Measurements from ENCODE around the gene WDFY2. TPM values are rescaled to one million over a fixed set of nuclear protein-coding genes. Genes with fewer than 3 reads are reported as not detected.
A peak's percentile ranks its signal among the peaks of the same experiment; 100 is the strongest.

The WDFY2 gene
- total and polyA plus RNA-seq, 2 donors = 3.4 to 7.4 TPM

GRCh38 chr13:51675877-51676276 is 91.6 kb downstream of the WDFY2 start:
- no peaks in the 10 kb centered on the region for H3K9me3 ChIP-seq (ENCODE audit: control insufficient read depth in 2 of 2, insufficient read depth in 1 of 2, low read length in 1 of 2)
- H3K27ac ChIP-seq (ENCODE audit: low read depth in 1 of 2, low read length in 1 of 2) = no peak overlapping the region
- H3K4me3 ChIP-seq (ENCODE audit: low read length in 2 of 2) = no peak overlapping the region
- peaks cover 0 to 4% of the 10 kb centered on the region in 2 donors for H3K36me3 ChIP-seq (ENCODE audit: control insufficient read depth in 2 of 2, insufficient read depth in 2 of 2, low read length in 1 of 2)
- no peaks in the 10 kb centered on the region for H3K27me3 ChIP-seq (ENCODE audit: control insufficient read depth in 2 of 2, insufficient read depth in 1 of 2, low read length in 1 of 2)
- H3K4me1 ChIP-seq (ENCODE audit: control insufficient read depth in 2 of 2, insufficient read depth in 2 of 2, low read length in 2 of 2) = no peaks in the 10 kb centered on the region
- DNase-seq (ENCODE audit: low read depth in 6 of 9, low spot score in 9 of 9) = no peak
- 98% methylated on average over 3 of the region's 3 CpGs for WGBS

- H3K27me3 ChIP-seq (ENCODE audit: control insufficient read depth in 2 of 2, insufficient read depth in 1 of 2, low read length in 1 of 2) = no peaks in the 10 kb centered on the region
- no peaks in the 10 kb centered on the region for H3K9me3 ChIP-seq (ENCODE audit: control insufficient read depth in 2 of 2, insufficient read depth in 1 of 2, low read length in 1 of 2)
- H3K4me1 ChIP-seq (ENCODE audit: control insufficient read depth in 2 of 2, insufficient read depth in 2 of 2, low read length in 2 of 2) = no peaks in the 10 kb centered on the region
- no peak overlapping the region for H3K4me3 ChIP-seq (ENCODE audit: low read length in 2 of 2)
- H3K27ac ChIP-seq (ENCODE audit: low read depth in 1 of 2, low read length in 1 of 2) = no peak overlapping the region
- no peak for DNase-seq (ENCODE audit: low read depth in 6 of 9, low spot score in 9 of 9)
- H3K36me3 ChIP-seq (ENCODE audit: control insufficient read depth in 2 of 2, insufficient read depth in 2 of 2, low read length in 1 of 2) = peaks cover 0 to 4% of the 10 kb centered on the region in 2 donors
- over 99% methylated on average over 3 of the region's 3 CpGs for WGBS
Observed at GRCh38 chr13:51676739-51677138, 92.5 kb downstream of the WDFY2 start.

- no peaks in the 10 kb centered on the region for H3K27me3 ChIP-seq (ENCODE audit: control insufficient read depth in 2 of 2, insufficient read depth in 1 of 2, low read length in 1 of 2)
- H3K9me3 ChIP-seq (ENCODE audit: control insufficient read depth in 2 of 2, insufficient read depth in 1 of 2, low read length in 1 of 2) = no peaks in the 10 kb centered on the region
- H3K4me1 ChIP-seq (ENCODE audit: control insufficient read depth in 2 of 2, insufficient read depth in 2 of 2, low read length in 2 of 2) = no peaks in the 10 kb centered on the region
- H3K4me3 ChIP-seq (ENCODE audit: low read length in 2 of 2) = no peak overlapping the region
- H3K27ac ChIP-seq (ENCODE audit: low read depth in 1 of 2, low read length in 1 of 2) = no peak overlapping the region
- H3K36me3 ChIP-seq (ENCODE audit: control insufficient read depth in 2 of 2, insufficient read depth in 2 of 2, low read length in 1 of 2) = peaks cover 0 to 4% of the 10 kb centered on the region in 2 donors
- no peak for DNase-seq (ENCODE audit: low read depth in 6 of 9, low spot score in 9 of 9)
Observed at GRCh38 chr13:51678420-51678819, 94.2 kb downstream of the WDFY2 start.

- no peaks in the 10 kb centered on the region for H3K9me3 ChIP-seq (ENCODE audit: control insufficient read depth in 2 of 2, insufficient read depth in 1 of 2, low read length in 1 of 2)
- 98% methylated on average over 3 of the region's 3 CpGs for whole genome bisulfite sequencing
- H3K36me3 ChIP-seq (ENCODE audit: control insufficient read depth in 2 of 2, insufficient read depth in 2 of 2, low read length in 1 of 2) = peaks cover 0 to 4% of the 10 kb centered on the region in 2 donors
- no peak for DNase-seq (ENCODE audit: low read depth in 6 of 9, low spot score in 9 of 9)
- no peak overlapping the region for H3K27ac ChIP-seq (ENCODE audit: low read depth in 1 of 2, low read length in 1 of 2)
- H3K4me1 ChIP-seq (ENCODE audit: control insufficient read depth in 2 of 2, insufficient read depth in 2 of 2, low read length in 2 of 2) = no peaks in the 10 kb centered on the region
- no peak overlapping the region for H3K4me3 ChIP-seq (ENCODE audit: low read length in 2 of 2)
- no peaks in the 10 kb centered on the region for H3K27me3 ChIP-seq (ENCODE audit: control insufficient read depth in 2 of 2, insufficient read depth in 1 of 2, low read length in 1 of 2)
Observed at GRCh38 chr13:51679616-51680015, 95.4 kb downstream of the WDFY2 start.

- no peak for DNase-seq (ENCODE audit: low read depth in 6 of 9, low spot score in 9 of 9)
- H3K36me3 ChIP-seq (ENCODE audit: control insufficient read depth in 2 of 2, insufficient read depth in 2 of 2, low read length in 1 of 2) = peaks cover 0 to 4% of the 10 kb centered on the region in 2 donors
- H3K4me1 ChIP-seq (ENCODE audit: control insufficient read depth in 2 of 2, insufficient read depth in 2 of 2, low read length in 2 of 2) = no peaks in the 10 kb centered on the region
- H3K4me3 ChIP-seq (ENCODE audit: low read length in 2 of 2) = no peak overlapping the region
- 96% methylated on average over 6 of the region's 6 CpGs for WGBS
- no peak overlapping the region for H3K27ac ChIP-seq (ENCODE audit: low read depth in 1 of 2, low read length in 1 of 2)
- H3K9me3 ChIP-seq (ENCODE audit: control insufficient read depth in 2 of 2, insufficient read depth in 1 of 2, low read length in 1 of 2) = no peaks in the 10 kb centered on the region
- no peaks in the 10 kb centered on the region for H3K27me3 ChIP-seq (ENCODE audit: control insufficient read depth in 2 of 2, insufficient read depth in 1 of 2, low read length in 1 of 2)
Observed at GRCh38 chr13:51681037-51681678, 96.9 kb downstream of the WDFY2 start.

- WGBS = 99% methylated on average over 1 of the region's 1 CpG
- no peak for DNase-seq (ENCODE audit: low read depth in 6 of 9, low spot score in 9 of 9)
- H3K27me3 ChIP-seq (ENCODE audit: control insufficient read depth in 2 of 2, insufficient read depth in 1 of 2, low read length in 1 of 2) = no peaks in the 10 kb centered on the region
- no peak overlapping the region for H3K4me3 ChIP-seq (ENCODE audit: low read length in 2 of 2)
- H3K27ac ChIP-seq (ENCODE audit: low read depth in 1 of 2, low read length in 1 of 2) = no peak overlapping the region
- H3K4me1 ChIP-seq (ENCODE audit: control insufficient read depth in 2 of 2, insufficient read depth in 2 of 2, low read length in 2 of 2) = no peaks in the 10 kb centered on the region
- H3K36me3 ChIP-seq (ENCODE audit: control insufficient read depth in 2 of 2, insufficient read depth in 2 of 2, low read length in 1 of 2) = peaks cover 0 to 4% of the 10 kb centered on the region in 2 donors
- H3K9me3 ChIP-seq (ENCODE audit: control insufficient read depth in 2 of 2, insufficient read depth in 1 of 2, low read length in 1 of 2) = no peaks in the 10 kb centered on the region
Observed at GRCh38 chr13:51682686-51683085, 98.4 kb downstream of the WDFY2 start.

- no peak overlapping the region for H3K4me3 ChIP-seq (ENCODE audit: low read length in 2 of 2)
- WGBS = 89% methylated on average over 1 of the region's 1 CpG
- no peaks in the 10 kb centered on the region for H3K4me1 ChIP-seq (ENCODE audit: control insufficient read depth in 2 of 2, insufficient read depth in 2 of 2, low read length in 2 of 2)
- H3K27ac ChIP-seq (ENCODE audit: low read depth in 1 of 2, low read length in 1 of 2) = no peak overlapping the region
- peaks cover 0 to 4% of the 10 kb centered on the region in 2 donors for H3K36me3 ChIP-seq (ENCODE audit: control insufficient read depth in 2 of 2, insufficient read depth in 2 of 2, low read length in 1 of 2)
- H3K9me3 ChIP-seq (ENCODE audit: control insufficient read depth in 2 of 2, insufficient read depth in 1 of 2, low read length in 1 of 2) = no peaks in the 10 kb centered on the region
- no peaks in the 10 kb centered on the region for H3K27me3 ChIP-seq (ENCODE audit: control insufficient read depth in 2 of 2, insufficient read depth in 1 of 2, low read length in 1 of 2)
- DNase-seq (ENCODE audit: low read depth in 6 of 9, low spot score in 9 of 9) = peak in 2 of 9 donors; percentile 5 to 6
Observed at GRCh38 chr13:51683597-51683996, 99.3 kb downstream of the WDFY2 start.

GRCh38 chr13:51684076-51684475 is 99.8 kb downstream of the WDFY2 start:
- Histone ChIP-seq H3K27me3 (ENCODE audit: control insufficient read depth in 2 of 2, insufficient read depth in 1 of 2, low read length in 1 of 2) (no peaks in the 10 kb centered on the region), H3K27ac (ENCODE audit: low read depth in 1 of 2, low read length in 1 of 2) (no peak overlapping the region), H3K4me3 (ENCODE audit: low read length in 2 of 2) (no peak overlapping the region), H3K9me3 (ENCODE audit: control insufficient read depth in 2 of 2, insufficient read depth in 1 of 2, low read length in 1 of 2) (no peaks in the 10 kb centered on the region), H3K4me1 (ENCODE audit: control insufficient read depth in 2 of 2, insufficient read depth in 2 of 2, low read length in 2 of 2) (no peaks in the 10 kb centered on the region), H3K36me3 (ENCODE audit: control insufficient read depth in 2 of 2, insufficient read depth in 2 of 2, low read length in 1 of 2) (peaks cover 0 to 4% of the 10 kb centered on the region in 2 donors)
- DNase-seq (ENCODE audit: low read depth in 6 of 9, low spot score in 9 of 9) = no peak
- 96% methylated on average over 3 of the region's 3 CpGs for WGBS

- 98% methylated on average over 5 of the region's 5 CpGs for WGBS
Observed at GRCh38 chr13:51687947-51688714, 103.9 kb downstream of the WDFY2 start.

More at GRCh38 chr13:51687947-51688714, 103.9 kb downstream of the WDFY2 start:
- Histone ChIP-seq H3K36me3 (ENCODE audit: control insufficient read depth in 2 of 2, insufficient read depth in 2 of 2, low read length in 1 of 2) (no peaks in the 10 kb centered on the region), H3K27ac (ENCODE audit: low read depth in 1 of 2, low read length in 1 of 2) (no peak overlapping the region), H3K27me3 (ENCODE audit: control insufficient read depth in 2 of 2, insufficient read depth in 1 of 2, low read length in 1 of 2) (no peaks in the 10 kb centered on the region), H3K4me1 (ENCODE audit: control insufficient read depth in 2 of 2, insufficient read depth in 2 of 2, low read length in 2 of 2) (no peaks in the 10 kb centered on the region), H3K9me3 (ENCODE audit: control insufficient read depth in 2 of 2, insufficient read depth in 1 of 2, low read length in 1 of 2) (no peaks in the 10 kb centered on the region), H3K4me3 (ENCODE audit: low read length in 2 of 2) (no peak overlapping the region)
- no peak for DNase-seq (ENCODE audit: low read depth in 6 of 9, low spot score in 9 of 9)

All from thymus (tissue), 11 donors.